Stimulated activated CD4-positive, alpha-beta T cell treated with anti-CD3 and anti-CD28 coated beads, Interleukin-4, amount 100 ng/mL, for 1 hour (primary cell): ENCODE data around the gene ANHX.

Experiments
- DNase-seq: peaks from one replicate; pipeline ENCODE4 v3.0.0-alpha.2; 2020

The ANHX gene

DNA sequence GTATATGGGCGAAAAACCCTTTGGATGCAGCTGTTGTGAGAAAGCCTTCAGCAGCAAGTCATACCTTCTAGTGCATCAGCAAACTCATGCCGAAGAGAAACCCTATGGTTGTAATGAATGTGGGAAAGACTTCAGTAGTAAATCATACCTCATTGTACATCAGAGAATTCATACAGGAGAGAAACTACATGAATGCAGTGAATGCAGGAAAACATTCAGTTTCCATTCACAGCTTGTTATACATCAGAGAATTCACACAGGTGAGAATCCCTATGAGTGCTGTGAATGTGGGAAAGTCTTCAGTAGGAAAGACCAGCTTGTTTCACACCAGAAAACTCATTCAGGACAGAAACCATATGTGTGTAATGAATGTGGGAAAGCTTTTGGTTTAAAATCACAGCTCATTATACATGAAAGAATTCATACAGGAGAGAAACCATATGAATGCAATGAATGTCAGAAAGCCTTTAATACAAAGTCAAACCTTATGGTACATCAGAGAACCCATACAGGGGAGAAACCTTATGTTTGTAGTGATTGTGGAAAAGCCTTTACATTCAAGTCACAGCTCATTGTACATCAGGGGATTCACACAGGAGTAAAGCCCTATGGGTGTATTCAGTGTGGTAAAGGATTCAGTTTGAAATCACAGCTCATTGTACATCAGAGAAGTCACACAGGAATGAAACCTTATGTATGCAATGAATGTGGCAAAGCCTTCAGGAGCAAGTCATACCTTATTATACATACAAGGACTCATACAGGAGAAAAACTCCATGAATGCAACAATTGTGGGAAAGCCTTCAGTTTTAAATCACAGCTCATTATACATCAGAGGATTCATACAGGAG is 33.0 kb downstream of the ANHX start:
- no peak for DNase-seq

DNA sequence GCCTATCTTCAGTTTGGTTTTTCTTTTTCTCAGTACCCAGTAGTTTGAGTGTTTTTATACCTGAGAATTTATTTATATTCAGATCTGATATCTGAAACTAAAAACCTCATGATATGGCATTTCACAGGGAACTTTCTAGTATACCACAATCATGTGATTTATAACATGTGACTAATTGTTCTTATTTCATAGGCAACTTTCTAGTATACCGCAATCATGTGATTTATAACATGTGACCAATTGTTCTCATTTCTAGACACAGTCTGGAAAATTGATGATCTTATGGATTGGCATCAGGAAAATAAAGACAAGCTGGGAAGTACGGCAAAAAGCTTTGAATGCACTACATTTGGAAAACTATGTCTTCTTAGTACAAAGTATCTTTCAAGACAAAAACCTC is 33.8 kb downstream of the ANHX start:
- DNase-seq, result no peak

DNA sequence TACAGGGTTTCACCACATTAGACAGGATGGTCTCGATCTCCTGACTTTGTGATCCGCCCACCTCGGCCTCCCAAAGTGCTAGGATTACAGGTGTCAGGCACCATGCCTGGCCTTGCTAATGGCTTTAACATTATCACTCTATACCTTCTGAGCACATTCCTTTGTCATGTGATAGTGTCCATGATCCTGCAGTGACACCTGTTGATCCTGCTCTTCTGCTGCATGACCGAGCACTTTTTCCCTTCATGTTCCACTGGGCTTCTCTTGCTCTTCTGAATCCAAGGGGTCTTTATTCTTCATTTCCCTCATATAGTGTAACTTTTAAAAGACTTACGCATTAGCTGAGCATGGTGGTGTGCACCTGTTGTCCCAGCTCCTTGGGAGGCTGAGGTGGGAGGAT is 42.8 kb downstream of the ANHX start:
- DNase-seq, result no peak

DNA sequence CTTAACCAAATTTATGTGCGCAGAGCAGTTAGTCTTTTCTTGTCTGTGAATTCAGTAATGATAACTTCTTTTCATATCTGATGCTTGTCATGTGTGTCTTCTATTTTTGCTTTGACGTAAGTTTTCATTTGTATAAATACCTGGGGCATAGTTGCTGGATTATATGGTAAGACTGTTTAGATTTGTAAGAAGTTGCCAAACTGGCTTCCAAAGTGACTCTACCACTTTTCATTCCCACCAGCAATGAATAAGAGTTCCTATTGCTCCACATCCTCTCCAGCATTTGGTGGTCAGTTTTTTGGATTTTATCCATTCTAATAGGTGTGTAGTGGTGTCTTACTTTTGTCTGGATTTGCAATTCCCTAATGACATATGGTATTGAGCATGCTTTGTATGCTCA is 45.5 kb downstream of the ANHX start:
- no peak for DNase-seq

DNA sequence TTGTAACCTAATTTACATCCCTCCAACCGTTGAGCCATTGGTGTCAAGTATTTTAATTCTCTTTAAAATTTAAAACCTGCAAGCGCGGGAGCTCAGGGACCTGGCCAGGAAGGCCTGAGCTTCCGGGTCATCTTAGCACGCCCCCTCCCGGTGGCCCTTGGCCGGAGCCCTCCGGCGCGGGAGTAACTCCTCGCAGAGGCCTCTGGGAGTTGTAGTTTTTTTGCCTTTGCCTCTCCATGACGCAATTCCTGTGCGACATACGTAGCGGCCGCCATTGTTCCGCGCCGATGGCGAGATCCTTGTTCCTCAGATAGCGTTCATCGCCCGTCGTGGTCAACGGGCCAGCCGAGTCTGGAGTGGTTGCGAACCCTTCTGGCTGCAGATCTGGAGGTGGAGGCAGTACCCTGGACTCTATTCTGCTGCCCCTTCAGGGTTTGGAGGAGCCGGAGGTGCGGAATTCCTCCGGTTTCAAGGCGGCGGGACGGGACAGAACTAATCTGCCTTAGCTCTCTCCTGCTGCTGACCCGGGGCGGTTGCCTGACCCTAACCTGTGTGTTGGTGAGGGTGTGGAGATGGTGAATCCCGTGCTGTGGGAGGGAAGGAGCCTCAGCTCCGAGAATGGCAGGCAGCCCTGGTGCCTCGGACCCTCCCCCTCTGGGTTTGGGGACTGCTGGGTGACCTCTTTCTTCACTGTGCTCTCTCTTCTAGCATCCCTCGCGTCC is 54.3 kb downstream of the ANHX start, which contains the start of gene ZNF268:
Gene ZNF268, plus strand, starts transcription at position 258 of the 722 bp plus-strand sequence. CDS start 503 bp downstream, outside the sequence.
- peak; percentile 85 for DNase-seq

DNA sequence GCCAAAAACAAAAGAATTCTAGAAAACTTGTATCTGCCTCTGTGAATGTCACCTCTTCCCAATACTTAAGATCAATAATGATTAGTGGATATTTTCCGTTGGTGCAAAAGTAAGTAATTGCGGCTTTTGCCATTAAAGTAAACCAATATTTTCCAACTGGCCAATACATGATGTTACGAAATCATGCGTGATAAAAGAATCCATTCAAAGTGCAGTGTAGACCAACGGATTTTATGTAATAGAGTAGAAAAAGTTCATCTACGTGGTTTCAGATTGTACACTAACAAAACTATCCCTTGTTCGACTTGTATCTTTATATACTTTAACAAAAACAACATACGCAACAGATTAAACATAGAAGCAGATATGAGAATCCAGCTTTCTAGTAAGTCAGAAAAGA is 55.0 kb downstream of the ANHX start:
- DNase-seq, result no peak

DNA sequence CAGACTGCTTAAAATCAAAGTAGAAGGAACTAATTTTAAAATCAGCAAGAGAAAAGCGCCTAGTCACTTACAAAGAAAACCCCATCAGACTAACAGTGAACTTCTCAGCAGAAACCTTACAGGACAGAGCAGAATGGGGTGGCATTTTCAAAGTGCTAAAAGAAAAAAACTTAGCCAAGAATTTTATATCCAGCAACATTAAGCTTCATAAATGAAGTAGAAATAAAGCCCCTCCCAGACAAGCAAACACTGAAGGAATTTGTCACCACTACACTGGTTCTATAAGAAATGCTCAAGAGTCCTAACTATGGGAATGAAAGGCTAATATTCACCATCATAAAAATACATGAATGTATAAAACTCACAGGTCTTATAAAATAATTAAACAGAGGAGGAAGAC is 60.8 kb downstream of the ANHX start:
- DNase-seq, result no peak

DNA sequence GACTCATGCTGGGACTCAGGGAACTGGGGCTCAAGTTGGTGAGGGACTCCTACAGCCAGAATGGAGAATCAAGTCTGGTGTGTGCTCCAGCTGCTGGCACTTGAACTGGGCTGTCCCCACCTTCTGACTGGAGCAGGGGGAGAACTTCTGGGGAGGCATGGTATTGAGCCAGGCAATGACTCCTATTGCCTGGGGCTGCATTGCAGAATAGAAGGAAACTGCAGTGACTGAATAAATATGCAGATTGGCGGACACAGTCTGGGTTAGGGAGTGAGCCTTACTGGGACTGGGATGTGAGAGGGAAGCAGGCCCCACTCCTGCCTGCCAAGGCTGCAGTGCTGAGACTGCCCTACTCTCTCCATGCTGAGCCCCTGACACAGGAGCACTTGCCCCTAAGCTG is 63.2 kb downstream of the ANHX start:
- DNase-seq, result no peak
